Vagina (tissue), 2 donors: ENCODE results near the gene CCNY. TPM values are rescaled to one million over a fixed set of nuclear protein-coding genes. Genes with fewer than 3 reads are reported as not detected.
A peak's percentile ranks its signal among the peaks of the same experiment; 100 is the strongest.

ENCODE experiments used
- DNase-seq, 2 donors: peaks; one replicate each; pipeline ENCODE4 v3.0.0-alpha.2; 2017; ENCODE audit errors: extremely low spot score in 2 of 2
- H3K27ac ChIP-seq: fragments of 200-600 bp; sonication (generic); one replicate; pipeline ENCODE4 v1.5.1; 2019
- H3K27me3 ChIP-seq: fragments of 200-600 bp; sonication (generic); one replicate; pipeline ENCODE4 v1.5.1; 2019
- H3K36me3 ChIP-seq, 2 donors: fragments of 200-600 bp; sonication (generic); one replicate each; pipeline ENCODE4 v1.5.1; 2017 to 2019
- H3K4me1 ChIP-seq: fragments of 200-600 bp; sonication (generic); one replicate; pipeline ENCODE4 v1.5.1; 2019
- H3K4me3 ChIP-seq, 2 donors: fragments of 200-600 bp; sonication (generic); 1 replicate in 1 of 2; 2 replicates in 1 of 2; pipeline ENCODE4 v1.5.1; 2016 to 2019
- H3K9me3 ChIP-seq: fragments of 200-600 bp; sonication (generic); one replicate; pipeline ENCODE4 v1.5.1; 2019
- CTCF ChIP-seq, 3 experiments: fragments of 450-650 bp in 2 of 3; fragments of 200-600 bp in 1 of 3; sonication (generic) in 1 of 3; IDR thresholded peaks; one replicate each; pipeline ENCODE4 v1.5.1; 2017 to 2019; ENCODE audit warnings: antibody characterized with exemption in 3 of 3, mild to moderate bottlenecking in 2 of 3, moderate library complexity in 2 of 3
- POLR2A ChIP-seq, 2 donors: fragments of 450-650 bp; IDR thresholded peaks; one replicate each; pipeline ENCODE4 v1.6.1; 2017; ENCODE audit warnings: antibody characterized with exemption in 2 of 2, mild to moderate bottlenecking in 2 of 2, moderate library complexity in 2 of 2
- POLR2AphosphoS5 ChIP-seq, 2 donors: sonication (generic); formaldehyde crosslinking; IDR thresholded peaks; one replicate each; pipeline ENCODE4 v1.9.0; 2017; ENCODE audit warnings: antibody characterized with exemption in 2 of 2, mild to moderate bottlenecking in 2 of 2, low read depth in 1 of 2; ENCODE audit not compliant: insufficient read depth in 1 of 2
- intact Hi-C: fragments of 100-400 bp; cut with DNase I; formaldehyde crosslinking; loops from one replicate; pipeline ENCODE4 v1.15.1; 2023
- total RNA-seq: library from RNA; depleted of rRNA; stranded (reverse); fragments of >200 nt; gene quantifications from one replicate; pipeline ENCODE4 v1.2.3, GENCODE V29; 2016

Gene CCNY
- total RNA-seq, 1 donor from 2014 or later = 28.5 TPM

GRCh38 chr10:35453855-35454532 lies 117.7 kb downstream of the CCNY start:
- Histone ChIP-seq H3K4me1 (peaks cover 56% of the 10 kb centered on the region), H3K9me3 (no peaks in the 10 kb centered on the region), H3K27ac (no peak overlapping the region), H3K36me3 (no peaks in the 10 kb centered on the region), H3K4me3 (no peak overlapping the region), H3K27me3 (no peaks in the 10 kb centered on the region)
- no peak for DNase-seq
- no peak for TF ChIP-seq POLR2A (IDR thresholded peaks at IDR 0.05)
- peak in 1 of 2 donors; percentile 32 for TF ChIP-seq POLR2AphosphoS5 (IDR thresholded peaks at IDR 0.05; ENCODE audit: insufficient read depth in 1 of 2, low read depth in 1 of 2)
- intact Hi-C loops = no loop called here

DNA sequence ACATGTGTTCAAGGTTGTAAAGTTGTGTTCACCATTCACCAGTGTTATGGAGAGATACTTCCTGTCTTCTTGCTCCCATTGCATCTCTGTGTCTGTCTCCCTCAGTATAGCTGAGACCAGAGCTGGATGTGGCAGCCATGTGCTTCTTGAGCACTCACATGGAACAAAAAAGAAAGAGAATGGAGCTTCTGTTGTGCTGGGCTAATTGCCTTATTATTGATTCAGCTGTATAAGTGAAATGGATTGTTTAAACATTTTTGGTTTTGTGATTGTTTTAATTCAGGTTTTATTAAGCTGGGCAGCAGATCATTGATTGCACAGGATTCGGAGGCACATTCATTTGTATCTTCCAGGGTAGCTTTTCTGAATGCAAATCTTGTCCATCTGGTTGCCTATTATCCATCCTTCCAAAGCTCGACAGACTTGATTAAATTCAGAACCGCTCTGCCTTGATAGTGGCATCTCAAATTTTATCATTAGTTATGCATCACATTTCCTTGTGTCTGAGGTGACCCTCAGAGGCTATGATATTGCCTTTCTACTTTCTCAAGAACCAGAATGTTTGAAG lies 119.9 kb downstream of the CCNY start:
- TF ChIP-seq POLR2A (IDR thresholded peaks at IDR 0.05) (no peak), CTCF (IDR thresholded peaks at IDR 0.05) (no peak), POLR2AphosphoS5 (IDR thresholded peaks at IDR 0.05; ENCODE audit: insufficient read depth in 1 of 2, low read depth in 1 of 2) (no peak)
- Histone ChIP-seq H3K27ac (no peak overlapping the region), H3K4me3 (no peak overlapping the region), H3K4me1 (peaks cover 38% of the 10 kb centered on the region), H3K27me3 (no peaks in the 10 kb centered on the region), H3K36me3 (no peaks in the 10 kb centered on the region), H3K9me3 (no peaks in the 10 kb centered on the region)
- intact Hi-C loops = no loop called here
- DNase-seq = no peak

DNA sequence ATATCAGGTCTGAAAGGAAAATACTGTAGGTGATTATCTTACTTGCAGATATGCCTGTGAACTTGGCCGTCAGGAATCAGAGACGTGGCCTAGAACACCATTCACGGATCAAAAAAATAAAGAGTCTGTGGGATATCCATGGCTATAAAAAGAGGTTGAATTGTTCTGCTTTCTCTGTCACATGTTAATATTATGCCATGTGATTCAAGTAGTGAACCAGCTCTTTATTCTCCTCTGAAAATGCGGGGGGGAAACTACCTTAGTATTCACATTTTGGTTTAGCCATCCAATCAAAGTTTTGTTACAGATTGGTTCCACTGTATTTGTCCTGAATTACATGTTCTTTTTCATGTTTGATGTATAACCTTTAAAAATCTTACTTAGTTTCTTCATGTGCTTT lies 120.5 kb downstream of the CCNY start:
- no peaks in the 10 kb centered on the region for H3K9me3 ChIP-seq
- no peak for DNase-seq
- peaks cover 37% of the 10 kb centered on the region for H3K4me1 ChIP-seq
- H3K27me3 ChIP-seq = no peaks in the 10 kb centered on the region
- H3K36me3 ChIP-seq = no peaks in the 10 kb centered on the region
- intact Hi-C loops = no loop called here
- H3K4me3 ChIP-seq = no peak overlapping the region
- H3K27ac ChIP-seq = no peak overlapping the region
- TF ChIP-seq CTCF (IDR thresholded peaks at IDR 0.05) = no peak
- no peak for TF ChIP-seq POLR2AphosphoS5 (IDR thresholded peaks at IDR 0.05; ENCODE audit: insufficient read depth in 1 of 2, low read depth in 1 of 2)
- TF ChIP-seq POLR2A (IDR thresholded peaks at IDR 0.05) = no peak

GRCh38 chr10:35458500-35459448 lies 122.5 kb downstream of the CCNY start:
- no peak overlapping the region for H3K4me3 ChIP-seq
- TF ChIP-seq POLR2A (IDR thresholded peaks at IDR 0.05) = no peak
- TF ChIP-seq POLR2AphosphoS5 (IDR thresholded peaks at IDR 0.05; ENCODE audit: insufficient read depth in 1 of 2, low read depth in 1 of 2) = no peak
- no peak for TF ChIP-seq CTCF (IDR thresholded peaks at IDR 0.05)
- H3K9me3 ChIP-seq = no peaks in the 10 kb centered on the region
- H3K36me3 ChIP-seq = no peaks in the 10 kb centered on the region
- intact Hi-C loops = no loop called here
- DNase-seq = no peak
- H3K4me1 ChIP-seq = peaks cover 43% of the 10 kb centered on the region
- no peak overlapping the region for H3K27ac ChIP-seq
- H3K27me3 ChIP-seq = no peaks in the 10 kb centered on the region

GRCh38 chr10:35459449-35459847 lies 123.1 kb downstream of the CCNY start:
- H3K27ac ChIP-seq = no peak overlapping the region
- H3K9me3 ChIP-seq = no peaks in the 10 kb centered on the region
- TF ChIP-seq CTCF (IDR thresholded peaks at IDR 0.05) (no peak), POLR2A (IDR thresholded peaks at IDR 0.05) (no peak), POLR2AphosphoS5 (IDR thresholded peaks at IDR 0.05; ENCODE audit: insufficient read depth in 1 of 2, low read depth in 1 of 2) (no peak)
- peaks cover 42% of the 10 kb centered on the region for H3K4me1 ChIP-seq
- no peaks in the 10 kb centered on the region for H3K36me3 ChIP-seq
- no peak for DNase-seq
- H3K4me3 ChIP-seq = no peak overlapping the region
- intact Hi-C loops = no loop called here
- H3K27me3 ChIP-seq = no peaks in the 10 kb centered on the region
